ENCODE measurements around the gene WNT9A.

GRCh38 chr1:227938911-227939790 is 8.6 kb downstream of the WNT9A start:
- TF ChIP-seq CTCF (conservative IDR thresholded peaks at IDR 0.05; ENCODE audit: low read length) (no peak), EZH2phosphoT487 (IDR thresholded peaks at IDR 0.05; ENCODE audit: borderline replicate concordance, low read depth, low read length) (no peak)
